K562 (cell line): Measurements from ENCODE around the gene ARID3B. TPM values are rescaled to one million over a fixed set of nuclear protein-coding genes. Genes with fewer than 3 reads are reported as not detected.

Source experiments
- BCL6 ChIP-seq: fragments of 250-450 bp; sonication (Bioruptor Pico); IDR thresholded peaks from 2 replicates; pipeline ENCODE4 v1.4.0; 2020
- BMI1 ChIP-seq: fragments of 150-350 bp; IDR thresholded peaks from 2 replicates; pipeline ENCODE4 v1.6.1; 2014; ENCODE audit warnings: low read length
- E4F1 ChIP-seq: fragments of 250-450 bp; sonication (Bioruptor Pico); IDR thresholded peaks from 2 replicates; pipeline ENCODE4 v1.5.0; 2021; ENCODE audit warnings: mild to moderate bottlenecking, borderline replicate concordance
- FOS ChIP-seq: IDR thresholded peaks from 3 replicates; pipeline ENCODE4 v1.6.1; 2011; ENCODE audit not compliant: insufficient read length; ENCODE audit errors: extremely low read depth
- GABPB1 ChIP-seq: sonication (generic); formaldehyde crosslinking; IDR thresholded peaks from 2 replicates; pipeline ENCODE4 v1.8.0; 2022; ENCODE audit warnings: mild to moderate bottlenecking, missing genetic modification reagents
- GATA2 ChIP-seq: sonication (generic); formaldehyde crosslinking; IDR thresholded peaks from 2 replicates; pipeline ENCODE4 v1.4.0; 2020; ENCODE audit warnings: mild to moderate bottlenecking, missing genetic modification reagents
- MYNN ChIP-seq, 2 experiments: sonication (generic); formaldehyde crosslinking in 1 of 2; IDR thresholded peaks; 2 replicates each; pipeline versions ENCODE4 v1.5.0 to v1.6.1; 2016 to 2020; ENCODE audit warnings: antibody characterized with exemption in 1 of 2, missing genetic modification reagents in 1 of 2
- NR3C1 ChIP-seq: sonication (generic); formaldehyde crosslinking; IDR thresholded peaks from 2 replicates; pipeline ENCODE4 v1.8.1; 2022; ENCODE audit warnings: missing genetic modification reagents
- PHB2 ChIP-seq: fragments of 450-650 bp; IDR thresholded peaks from 2 replicates; pipeline ENCODE4 v1.6.1; 2017; ENCODE audit warnings: low read depth
- PRMT5 ChIP-seq: sonication (generic); formaldehyde crosslinking; IDR thresholded peaks from 2 replicates; pipeline ENCODE4 v1.5.0; 2020; ENCODE audit warnings: missing genetic modification reagents
- TRIM24 ChIP-seq, 2 experiments: fragments of 450-650 bp; IDR thresholded peaks; 2 replicates each; pipeline ENCODE4 v1.6.1; 2016
- VEZF1 ChIP-seq: fragments of 200-800 bp; sonication (Bioruptor generic); IDR thresholded peaks from 2 replicates; pipeline ENCODE4 v1.6.1; 2017; ENCODE audit warnings: missing genetic modification characterization, missing compliant biosample characterization
- ZFP36 ChIP-seq: fragments of 150-350 bp; IDR thresholded peaks from 2 replicates; pipeline ENCODE4 v1.6.1; 2018; ENCODE audit warnings: low read length, low read depth; ENCODE audit not compliant: partially characterized antibody
- polyA plus RNA-seq, 8 experiments: library from polyadenylated mRNA; depleted of rRNA in 4 of 8; stranded (reverse) in 5 of 8; unstranded in 3 of 8; fragments of >200 nt; fragmentation: Nextera tagmentation in 2 of 8; fragmentation: Illumina TruSeq in 1 of 8; extraction: Ambion mirVana in 2 of 8; extraction: Trizol in 1 of 8; gene quantifications; 2 replicates each; pipeline versions ENCODE4 v1.2.1 to v1.2.3, GENCODE V29; 2011 to 2014; ENCODE audit warnings: inconsistent platforms in 1 of 8, missing spikeins in 1 of 8
- total RNA-seq, 7 experiments: library from RNA; depleted of rRNA in 6 of 7; stranded (reverse); fragments of >200 nt in 6 of 7; fragmentation: Illumina TruSeq in 2 of 7; extraction: Trizol in 2 of 7; gene quantifications; 2 replicates each; pipeline versions ENCODE4 v1.2.1 to v1.2.3, GENCODE V29; 2011 to 2021; ENCODE audit warnings: low replicate concordance in 1 of 7
- TF ChIP-seq, protein P1 (sequence below), 2 experiments: fragments of 450-650 bp; IDR thresholded peaks; 2 replicates each; pipeline ENCODE4 v1.6.1; 2016; ENCODE audit warnings: mild to moderate bottlenecking in 2 of 2, borderline replicate concordance in 1 of 2, low read depth in 1 of 2, moderate library complexity in 1 of 2

Gene ARID3B
- total and polyA plus RNA-seq, 9 of the 15 experiments (the other 6 are each of a cell fraction or from before 2014, with no cell fraction given) = 0.32 to 15.1 (median 7.1) TPM

DNA sequence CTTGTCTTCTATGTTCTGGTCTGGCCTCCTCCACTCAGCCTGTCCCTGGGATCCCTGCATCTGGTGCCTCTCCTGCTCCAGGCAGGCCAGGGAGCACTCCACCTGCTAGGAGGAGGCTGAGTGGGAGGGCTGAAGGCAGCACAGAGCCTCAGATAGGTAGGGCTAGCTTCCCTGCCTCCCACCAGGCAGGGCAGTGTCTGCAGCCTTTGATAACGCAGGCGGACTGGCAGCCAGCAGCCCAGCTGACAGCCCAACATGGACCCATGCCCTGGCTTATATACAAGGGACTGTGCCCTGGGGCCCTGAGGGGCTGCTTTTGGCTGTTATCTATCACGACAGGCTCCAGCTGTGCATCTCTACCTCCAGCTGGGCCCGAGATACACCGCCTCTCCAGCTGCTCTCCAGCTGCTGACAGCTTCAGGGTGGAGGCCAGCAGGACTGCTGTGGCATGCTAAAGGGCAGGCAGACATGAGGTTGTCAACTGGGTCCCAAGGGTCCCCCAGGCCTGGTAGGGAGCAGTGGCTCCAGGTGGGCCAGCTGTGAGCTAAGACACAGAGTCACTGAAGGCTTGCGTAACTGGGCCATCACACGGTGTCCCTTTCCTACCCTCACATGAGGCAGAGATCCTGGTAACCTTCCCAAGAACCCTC lies 69.4 kb downstream of the ARID3B start (continued):
- TF ChIP-seq FOS = no peak
- TF ChIP-seq NR3C1 = no peak
- TF ChIP-seq PRMT5 (CRISPR knock-in tag) = no peak
- TF ChIP-seq PHB2 = peak; percentile 97
- no peak for TF ChIP-seq ZFP36
- peak; percentile 45; the same call in 1 of the 2 replicates for TF ChIP-seq BCL6 (CRISPR knock-in tag)
- no peak for TF ChIP-seq E4F1 (CRISPR knock-in tag)
- TF ChIP-seq BMI1 = no peak
- TF ChIP-seq TRIM24 (IDR thresholded peaks at IDR 0.05) = peak; percentile 99
- TF ChIP-seq, protein P1, sequence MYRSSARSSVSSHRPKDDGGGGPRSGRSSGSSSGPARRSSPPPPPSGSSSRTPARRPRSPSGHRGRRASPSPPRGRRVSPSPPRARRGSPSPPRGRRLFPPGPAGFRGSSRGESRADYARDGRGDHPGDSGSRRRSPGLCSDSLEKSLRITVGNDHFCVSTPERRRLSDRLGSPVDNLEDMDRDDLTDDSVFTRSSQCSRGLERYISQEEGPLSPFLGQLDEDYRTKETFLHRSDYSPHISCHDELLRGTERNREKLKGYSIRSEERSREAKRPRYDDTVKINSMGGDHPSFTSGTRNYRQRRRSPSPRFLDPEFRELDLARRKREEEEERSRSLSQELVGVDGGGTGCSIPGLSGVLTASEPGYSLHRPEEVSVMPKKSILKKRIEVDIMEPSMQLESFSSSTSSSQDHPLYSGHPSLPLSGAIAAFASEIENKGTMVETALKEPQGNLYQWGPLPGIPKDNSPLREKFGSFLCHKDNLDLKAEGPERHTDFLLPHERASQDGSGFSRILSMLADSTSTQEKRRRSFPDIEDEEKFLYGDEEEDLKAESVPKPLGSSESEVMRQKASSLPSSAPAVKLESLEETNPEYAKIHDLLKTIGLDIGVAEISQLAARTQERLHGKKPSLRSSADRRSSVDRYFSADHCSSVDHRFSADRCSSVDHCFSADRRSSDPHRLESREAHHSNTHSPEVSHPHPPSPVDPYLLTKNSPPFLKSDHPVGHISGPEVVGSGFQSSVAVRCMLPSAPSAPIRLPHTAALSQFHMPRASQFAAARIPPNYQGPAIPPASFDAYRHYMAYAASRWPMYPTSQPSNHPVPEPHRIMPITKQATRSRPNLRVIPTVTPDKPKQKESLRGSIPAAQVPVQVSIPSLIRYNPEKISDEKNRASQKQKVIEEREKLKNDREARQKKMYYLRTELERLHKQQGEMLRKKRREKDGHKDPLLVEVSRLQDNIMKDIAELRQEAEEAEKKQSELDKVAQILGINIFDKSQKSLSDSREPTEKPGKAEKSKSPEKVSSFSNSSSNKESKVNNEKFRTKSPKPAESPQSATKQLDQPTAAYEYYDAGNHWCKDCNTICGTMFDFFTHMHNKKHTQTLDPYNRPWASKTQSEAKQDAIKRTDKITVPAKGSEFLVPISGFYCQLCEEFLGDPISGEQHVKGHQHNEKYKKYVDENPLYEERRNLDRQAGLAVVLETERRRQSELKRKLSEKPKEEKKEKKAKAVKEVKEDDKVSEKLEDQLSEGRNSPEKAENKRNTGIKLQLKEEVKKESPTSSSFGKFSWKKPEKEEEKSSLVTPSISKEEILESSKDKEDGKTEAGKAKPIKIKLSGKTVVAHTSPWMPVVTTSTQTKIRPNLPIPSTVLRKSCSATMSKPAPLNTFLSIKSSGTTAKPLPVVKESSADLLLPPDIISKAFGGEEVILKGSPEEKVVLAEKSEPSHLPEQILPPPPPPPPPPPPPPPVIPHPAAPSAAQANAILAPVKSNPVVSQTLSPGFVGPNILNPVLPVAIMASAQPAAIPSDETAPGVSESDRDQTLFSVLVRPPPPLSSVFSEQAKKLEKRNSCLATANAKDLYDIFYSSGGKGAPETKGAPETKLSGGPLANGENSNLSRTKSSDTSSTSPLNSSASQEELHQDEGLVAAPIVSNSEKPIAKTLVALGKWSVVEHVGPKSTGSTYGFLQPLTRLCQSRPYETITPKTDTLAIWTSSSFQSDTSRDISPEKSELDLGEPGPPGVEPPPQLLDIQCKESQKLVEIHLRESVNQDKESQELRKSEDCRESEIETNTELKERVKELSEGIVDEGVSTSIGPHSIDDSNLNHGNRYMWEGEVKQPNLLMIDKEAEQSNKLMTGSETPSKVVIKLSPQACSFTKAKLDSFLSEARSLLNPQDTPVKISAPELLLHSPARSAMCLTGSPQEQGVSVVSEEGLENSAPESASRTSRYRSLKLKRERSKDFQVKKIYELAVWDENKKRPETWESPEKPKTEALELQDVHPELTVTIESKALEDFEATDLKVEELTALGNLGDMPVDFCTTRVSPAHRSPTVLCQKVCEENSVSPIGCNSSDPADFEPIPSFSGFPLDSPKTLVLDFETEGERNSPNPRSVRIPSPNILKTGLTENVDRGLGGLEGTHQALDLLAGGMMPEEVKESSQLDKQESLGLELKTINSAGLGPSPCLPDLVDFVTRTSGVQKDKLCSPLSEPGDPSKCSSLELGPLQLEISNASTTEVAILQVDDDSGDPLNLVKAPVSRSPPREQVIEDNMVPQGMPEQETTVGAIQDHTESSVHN (IDR thresholded peaks at IDR 0.05; ENCODE audit: borderline replicate concordance in 1 of 2, low read depth in 1 of 2) = peak in 1 of 2 experiments; percentile 96; a peak in 2 of 4 replicates
- TF ChIP-seq MYNN (IDR thresholded peaks at IDR 0.05) = peak; percentile 98
- TF ChIP-seq MYNN (CRISPR knock-in tag; IDR thresholded peaks at IDR 0.05) = no peak
- peak; percentile 67 for TF ChIP-seq VEZF1 (CRISPR knock-in tag)
- TF ChIP-seq GATA2 (CRISPR knock-in tag) = peak; percentile 99
- TF ChIP-seq GABPB1 (CRISPR knock-in tag) = peak; percentile 41
